GM21529 (cell line): ENCODE measurements around the gene PUM1.

ENCODE experiments used
- ATAC-seq: cut with Tn5 transposase; IDR thresholded peaks from one replicate; pipeline ENCODE4 v1.9.1; 2021; ENCODE audit not compliant: unreplicated experiment

Gene PUM1

DNA sequence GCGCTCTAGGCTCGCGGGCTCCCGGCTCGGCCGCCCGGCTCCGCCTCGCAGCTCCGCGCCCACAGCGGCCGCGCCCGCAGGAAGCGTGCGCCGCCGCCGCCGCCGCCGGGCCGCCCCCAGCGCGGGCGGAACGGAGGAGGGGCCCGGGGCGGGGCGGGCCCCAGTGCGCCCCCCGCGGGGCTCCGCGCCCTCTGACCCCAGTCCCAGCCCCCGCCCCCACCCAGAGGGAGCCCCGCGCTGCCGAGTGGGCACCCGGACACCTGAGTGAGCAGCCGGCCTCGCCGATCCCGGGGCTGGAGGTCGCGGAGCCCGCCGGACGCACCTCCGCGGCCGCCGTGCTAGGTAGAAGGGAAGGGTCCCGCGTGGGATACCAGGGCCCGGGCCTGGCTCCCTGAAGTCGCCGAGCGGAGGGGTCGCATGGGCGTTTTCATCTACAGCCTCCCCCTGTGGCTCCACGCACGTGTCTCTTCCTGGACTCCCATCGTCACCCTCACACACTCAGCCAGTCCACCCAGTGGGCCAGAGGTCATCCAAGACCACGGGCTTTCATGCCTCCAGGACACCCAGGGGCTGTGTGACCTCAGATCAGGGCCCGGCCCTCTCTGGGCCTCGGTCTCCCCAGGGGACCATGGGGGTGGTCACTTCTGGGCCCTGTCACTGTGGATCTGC is 156.7 kb downstream of the PUM1 start, which contains the start of gene SDC3:
Gene SDC3, minus strand, starts transcription at position 63 of the 669 bp plus-strand sequence. CDS start 172 bp downstream, outside the sequence.
- no peak for ATAC-seq

DNA sequence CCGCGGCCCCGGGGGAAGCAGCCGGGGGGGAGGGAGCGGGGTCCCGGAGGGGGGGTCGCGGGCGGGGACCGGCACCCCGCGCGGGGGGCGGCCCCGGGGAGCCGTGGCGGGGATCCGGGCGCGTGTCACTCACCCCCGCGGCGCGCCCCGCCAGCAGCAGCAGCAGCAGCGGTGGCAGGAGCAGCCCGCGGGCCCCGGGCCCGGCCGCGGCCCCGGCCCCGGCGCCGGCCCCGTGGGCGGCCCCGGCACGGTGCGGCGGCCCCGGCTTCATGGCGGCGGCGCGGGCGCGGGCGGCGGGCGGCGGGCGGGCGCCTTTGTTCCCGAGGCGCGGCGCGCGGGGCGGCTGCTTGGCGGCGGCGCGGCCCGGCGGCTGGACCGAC is 157.2 kb downstream of the PUM1 start:
- no peak for ATAC-seq

DNA sequence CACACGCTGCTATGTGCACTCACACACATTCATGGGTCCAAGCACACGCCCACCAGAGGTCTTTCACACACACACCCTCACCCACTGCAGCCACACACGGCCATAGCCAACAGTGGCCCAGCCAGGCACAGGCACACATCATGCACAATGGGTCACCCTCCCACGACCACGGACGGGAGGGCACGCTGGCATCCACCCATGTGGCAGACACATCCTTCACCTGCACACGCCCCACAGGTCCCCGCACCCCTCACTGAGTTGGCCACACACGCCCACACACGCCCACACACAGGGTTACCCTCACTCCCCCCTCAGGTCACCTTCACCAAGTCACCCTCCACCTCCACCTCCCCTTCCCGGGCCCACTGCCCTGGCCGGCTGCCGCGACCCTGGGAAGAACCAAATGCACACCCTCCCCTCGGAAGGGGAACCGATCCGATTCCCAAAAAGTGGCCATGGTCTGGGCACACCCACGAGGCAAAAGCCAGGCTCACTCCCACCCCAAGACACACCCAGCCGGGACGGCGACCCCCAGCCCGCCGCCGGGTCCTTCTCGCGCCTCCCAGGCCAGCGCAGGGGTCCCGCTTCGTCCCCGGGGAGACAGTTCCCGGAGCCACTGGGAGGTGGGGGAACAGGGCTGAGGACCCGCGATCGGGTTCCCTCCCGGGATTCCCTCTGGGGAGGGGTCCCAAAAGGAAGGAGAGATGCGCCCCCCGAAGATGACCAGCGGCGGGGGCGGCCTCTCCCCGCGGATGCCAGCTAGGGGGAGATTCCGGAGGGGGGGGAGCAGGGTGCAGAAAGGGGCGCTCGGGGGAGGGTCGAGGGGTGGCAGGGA is 157.8 kb downstream of the PUM1 start:
- no peak for ATAC-seq

DNA sequence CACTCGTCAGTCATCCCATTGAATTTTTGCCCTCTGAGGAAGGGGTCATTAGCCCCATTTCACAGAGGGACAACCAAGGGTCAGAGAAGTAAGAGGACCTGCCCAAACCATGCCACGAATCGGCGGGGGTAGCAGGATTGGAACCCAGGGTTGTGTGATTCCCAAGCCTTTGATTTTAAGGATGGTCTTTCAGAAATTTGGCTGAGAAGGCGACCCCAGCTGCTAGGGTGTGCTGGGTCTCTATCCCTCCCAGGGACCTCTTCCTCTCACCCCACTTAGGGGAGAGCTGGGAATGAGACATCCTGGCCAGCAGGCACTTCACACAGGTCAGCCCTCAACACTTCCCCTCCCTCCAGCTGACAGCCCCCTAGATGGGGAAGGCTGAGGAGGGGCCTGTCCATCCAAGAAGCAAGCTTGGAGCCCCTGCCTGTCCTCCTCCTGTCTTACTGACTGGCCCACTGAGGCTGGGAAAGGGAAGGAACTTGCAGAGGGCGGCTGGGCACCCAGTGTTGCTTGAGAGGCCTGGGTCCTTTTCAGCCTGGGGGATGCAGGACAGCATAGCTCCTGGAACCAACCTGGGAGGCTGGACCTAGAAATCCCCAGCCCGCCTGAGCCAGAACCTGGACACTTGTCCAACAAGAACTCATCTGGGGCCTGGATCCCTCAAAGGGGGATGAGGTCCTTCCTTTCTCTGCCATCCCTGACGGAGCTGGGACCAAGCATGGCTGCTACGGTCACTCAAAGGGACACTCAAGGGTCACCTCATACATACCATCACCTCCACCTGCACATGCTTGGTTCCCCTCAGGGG is 158.7 kb downstream of the PUM1 start:
- ATAC-seq = no peak

DNA sequence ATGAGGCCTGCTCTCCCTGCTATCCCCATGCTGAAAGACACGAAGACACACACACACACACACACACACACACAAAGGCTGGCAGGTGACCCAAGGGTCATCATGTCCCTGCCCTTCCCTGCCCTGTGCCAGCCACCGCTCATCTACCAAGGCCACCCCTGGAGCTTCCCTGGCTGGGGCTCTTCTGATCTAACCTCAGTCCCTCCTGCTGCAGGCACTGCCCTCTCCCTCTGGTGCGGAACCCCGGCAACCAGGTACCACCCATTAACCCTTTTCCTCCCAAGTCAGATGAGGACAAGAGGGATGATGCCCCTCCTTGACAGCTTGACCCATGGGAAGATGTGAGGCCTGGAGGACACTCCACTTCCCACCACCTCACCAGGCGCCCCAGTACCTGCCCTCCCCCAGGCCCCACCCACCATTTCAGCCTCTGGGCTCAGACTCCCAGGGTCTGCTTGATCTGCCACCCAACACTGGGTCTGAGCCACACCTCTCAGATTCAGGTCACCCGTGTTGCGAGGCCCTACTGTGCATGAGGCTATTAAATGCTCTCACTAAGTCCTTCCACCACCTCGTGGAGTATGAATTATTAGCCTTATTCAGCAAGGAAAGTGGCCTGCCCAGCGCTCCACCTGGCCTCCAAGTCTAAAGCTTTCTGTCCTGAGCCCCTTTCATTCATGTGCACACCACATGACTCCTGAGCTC is 159.4 kb downstream of the PUM1 start:
- ATAC-seq = no peak

DNA sequence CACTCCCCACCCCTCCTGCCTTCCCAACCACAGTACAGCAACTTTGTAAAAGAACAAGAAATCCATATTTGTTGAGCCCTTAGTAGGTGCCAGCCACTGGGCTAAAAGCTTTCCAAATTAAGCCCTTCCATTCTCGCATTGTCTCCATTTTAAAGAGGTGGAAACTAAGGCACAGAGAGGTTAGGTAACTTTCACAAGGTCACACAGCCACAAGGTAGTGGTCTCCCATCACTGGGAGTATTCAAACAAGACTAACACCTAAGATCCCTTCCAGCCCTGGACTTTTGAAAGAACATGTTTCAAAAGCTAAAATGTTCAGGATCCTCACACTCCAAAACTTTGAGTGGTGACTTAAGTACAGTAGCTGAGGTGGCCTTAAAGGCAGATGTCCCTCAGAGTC is 160.1 kb downstream of the PUM1 start:
- no peak for ATAC-seq

DNA sequence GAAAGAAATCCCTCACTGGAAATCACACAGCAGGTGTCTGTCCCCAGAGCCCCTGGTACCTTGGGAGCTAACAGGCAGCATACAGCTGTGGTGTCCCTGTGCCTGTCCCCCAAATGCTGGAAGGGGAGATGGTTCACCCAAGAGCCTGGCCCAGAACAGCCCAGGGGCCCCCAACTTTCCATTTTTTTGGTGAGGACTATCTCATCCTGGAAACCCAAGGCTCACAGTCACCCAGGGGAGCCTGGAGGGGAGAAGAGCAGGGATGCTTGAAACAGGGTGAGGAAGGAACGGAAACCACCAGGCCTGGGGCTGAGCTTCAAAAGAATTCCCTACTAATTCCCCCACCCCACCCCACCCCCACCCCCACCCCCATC is 160.6 kb downstream of the PUM1 start:
- no peak for ATAC-seq

DNA sequence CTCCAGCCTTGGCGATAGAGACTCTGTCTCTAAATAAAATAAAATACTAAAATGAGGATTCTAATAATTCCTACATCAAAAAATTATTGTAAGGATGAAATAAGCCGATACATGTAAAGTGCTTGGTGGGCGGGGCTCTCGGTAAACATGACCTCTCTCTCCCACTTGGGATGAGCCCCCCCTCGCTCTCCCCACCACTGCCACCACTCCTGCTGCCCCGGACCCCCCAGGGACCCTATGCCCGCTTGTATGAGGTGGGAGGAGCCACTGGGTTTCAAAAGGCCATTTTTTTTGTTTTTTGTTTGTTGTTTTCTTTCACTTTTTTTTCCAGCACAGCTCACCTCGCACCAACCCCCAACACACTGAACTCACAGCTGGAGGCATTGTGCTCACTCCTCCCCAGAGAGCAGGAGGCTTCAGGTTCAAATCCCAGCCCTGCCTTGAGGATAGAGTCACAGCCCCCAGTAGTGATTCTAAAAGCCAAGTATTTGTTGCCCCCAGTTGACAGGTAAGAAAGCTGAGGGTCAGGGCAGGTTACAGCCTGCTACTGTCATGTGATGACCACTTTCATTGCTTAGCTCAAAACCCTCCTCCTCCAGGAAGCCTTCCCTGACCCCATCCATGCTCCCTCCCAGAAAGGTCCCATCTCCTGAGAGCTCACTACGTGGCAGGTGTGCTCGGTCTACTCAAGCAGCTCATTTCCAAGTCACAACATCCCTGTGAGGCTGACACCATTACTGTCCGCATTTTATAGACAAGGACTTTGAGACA is 161.1 kb downstream of the PUM1 start:
- ATAC-seq = no peak

DNA sequence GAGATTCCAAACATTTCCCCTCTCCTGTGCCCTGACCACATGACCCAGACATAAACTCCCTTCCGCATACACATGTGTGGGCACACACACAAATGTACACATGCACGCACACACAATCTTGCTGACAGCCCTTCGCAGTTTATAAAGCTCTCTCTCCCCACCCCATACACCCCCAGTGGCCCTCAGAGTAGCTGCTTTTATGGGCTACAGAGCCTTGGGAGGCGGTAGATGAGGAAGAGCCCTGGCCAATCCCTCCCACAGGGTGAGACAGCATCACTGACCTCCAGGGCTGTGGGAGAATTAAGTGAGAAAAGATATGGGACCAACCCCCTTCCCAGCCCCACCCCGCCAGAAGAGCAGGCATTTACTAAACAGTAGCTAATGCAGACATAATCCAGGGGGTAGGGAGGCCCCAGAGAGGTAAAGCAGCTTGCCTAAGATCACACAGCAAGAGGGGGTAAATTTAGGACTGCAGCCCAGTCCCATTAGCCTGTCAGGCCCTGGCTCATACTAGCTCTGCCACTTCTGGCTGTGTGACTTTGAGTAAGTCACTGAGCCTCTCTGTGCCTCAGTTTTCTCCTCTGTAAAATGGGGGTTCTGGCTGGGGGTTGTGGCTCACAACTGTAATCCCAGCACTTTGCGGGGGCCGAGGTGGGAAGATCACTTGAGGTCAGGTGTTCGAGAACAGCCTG is 162.0 kb downstream of the PUM1 start:
- no peak for ATAC-seq

DNA sequence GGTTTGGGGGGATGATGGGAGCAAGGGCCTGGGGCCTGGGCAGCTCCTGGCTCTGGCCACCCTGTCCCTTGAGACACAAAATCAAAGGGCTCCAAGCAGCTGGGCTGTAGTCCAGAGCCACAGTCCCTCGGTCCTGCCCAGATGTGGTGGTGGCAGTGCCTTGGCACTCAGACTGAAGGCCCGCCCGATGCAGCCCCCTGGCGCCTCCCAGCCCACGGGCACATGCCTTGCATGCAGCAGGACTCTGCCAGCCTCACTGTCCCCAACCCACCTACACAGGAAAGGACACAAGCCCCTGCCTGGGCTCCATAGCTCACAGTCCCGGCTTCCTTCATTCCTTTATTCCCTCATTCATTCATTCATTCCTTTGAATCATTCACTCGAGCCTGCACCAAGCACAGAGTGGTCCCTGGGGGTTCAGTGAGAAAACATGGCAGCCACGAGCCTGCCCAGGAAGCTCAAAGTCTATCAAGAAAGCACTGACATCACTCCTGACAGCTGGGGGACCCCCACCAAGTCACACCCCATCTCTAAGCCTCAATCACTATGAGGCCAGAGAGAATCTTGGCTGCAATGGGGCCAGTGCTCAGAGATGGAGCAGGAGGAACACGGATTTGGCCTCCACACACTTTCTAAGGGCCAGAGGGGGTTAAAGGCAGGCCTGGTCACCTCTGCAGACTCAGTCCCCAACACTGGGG is 162.8 kb downstream of the PUM1 start:
- no peak for ATAC-seq

DNA sequence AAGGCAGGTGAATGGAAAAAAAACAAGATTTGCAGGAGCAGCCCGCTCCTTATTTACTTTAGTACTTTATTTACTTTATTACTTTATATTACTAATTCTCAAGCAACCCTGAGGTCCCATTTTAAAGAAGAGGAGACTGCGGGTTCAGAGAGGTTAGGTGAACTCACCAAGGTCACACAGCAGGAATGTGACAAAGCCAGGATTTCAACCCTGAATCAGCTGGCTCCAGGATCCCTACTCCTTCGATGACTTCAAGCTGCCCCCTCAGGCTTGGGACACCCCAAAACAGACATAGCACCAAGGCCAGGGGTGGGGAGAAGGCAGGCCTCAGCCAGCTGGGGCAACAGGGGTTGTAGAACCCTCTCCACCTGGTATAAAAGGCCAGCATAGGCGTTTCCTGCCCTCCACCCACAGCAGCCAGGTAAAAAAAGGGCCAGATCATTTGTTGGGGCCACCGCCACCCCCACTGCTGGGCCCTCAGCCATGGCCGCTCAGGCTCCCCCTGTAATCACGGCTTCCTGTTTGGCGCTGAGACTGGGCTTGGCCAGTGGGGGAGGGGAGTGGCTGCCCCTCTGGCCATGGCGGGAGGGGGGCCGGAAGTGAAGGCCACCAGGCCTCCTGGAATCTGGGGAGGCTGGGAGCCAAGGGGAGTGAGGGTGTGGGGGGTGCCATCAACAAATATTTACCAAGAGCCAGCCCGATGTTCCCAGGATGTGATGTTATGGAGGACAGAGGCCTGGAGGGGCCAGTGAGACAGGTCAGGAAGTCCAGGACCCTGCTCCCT is 163.5 kb downstream of the PUM1 start:
- no peak for ATAC-seq

DNA sequence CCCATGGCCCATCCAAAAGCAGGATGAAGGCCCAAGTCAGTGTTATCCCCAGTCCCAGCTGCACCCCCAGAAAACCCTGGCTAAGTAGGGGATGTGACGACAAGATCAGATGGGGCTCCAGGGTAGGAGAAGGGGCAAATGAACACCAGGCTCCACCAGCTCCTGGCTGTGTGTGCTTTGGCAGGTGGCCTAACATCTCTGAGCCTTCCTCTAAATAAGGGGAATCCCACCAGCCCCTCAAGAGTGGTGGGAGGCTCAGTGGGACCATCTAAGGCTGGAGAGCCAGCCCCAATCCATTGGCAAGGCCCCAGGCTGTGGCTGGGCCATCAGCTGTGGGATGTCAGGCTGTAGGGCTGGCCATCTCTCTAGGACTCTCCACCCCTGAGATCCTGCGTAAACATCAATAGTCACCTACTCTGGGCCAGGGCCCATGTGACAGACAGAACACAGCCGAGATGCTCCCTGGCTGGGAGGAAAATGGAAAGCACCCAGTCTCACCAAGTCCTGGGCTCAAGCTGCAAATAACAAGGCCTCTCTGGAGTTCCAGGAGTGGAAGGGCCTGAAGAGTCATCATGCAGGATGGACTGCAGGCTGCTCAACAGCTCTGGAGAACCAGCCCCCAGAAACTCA is 164.5 kb downstream of the PUM1 start:
- no peak for ATAC-seq

DNA sequence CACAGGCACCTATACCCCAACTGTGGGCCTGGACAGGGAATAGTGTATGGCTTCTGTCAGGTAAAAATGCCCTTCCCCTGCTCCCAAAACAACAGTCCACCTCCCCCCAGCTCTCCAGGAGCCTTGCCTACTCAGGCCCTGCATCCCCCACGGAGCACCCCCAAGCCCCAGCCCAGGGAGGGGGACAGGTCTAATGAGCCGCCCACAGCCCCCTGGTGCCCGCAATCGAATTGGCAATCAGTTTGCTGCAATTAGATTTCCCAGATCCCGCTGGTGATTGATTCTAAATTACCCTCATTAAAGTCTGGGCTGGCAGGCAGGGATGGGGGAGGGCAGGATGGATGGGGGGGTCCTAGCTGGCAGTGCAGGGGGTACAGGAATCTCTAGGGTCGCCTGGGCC is 165.0 kb downstream of the PUM1 start:
- ATAC-seq = no peak

DNA sequence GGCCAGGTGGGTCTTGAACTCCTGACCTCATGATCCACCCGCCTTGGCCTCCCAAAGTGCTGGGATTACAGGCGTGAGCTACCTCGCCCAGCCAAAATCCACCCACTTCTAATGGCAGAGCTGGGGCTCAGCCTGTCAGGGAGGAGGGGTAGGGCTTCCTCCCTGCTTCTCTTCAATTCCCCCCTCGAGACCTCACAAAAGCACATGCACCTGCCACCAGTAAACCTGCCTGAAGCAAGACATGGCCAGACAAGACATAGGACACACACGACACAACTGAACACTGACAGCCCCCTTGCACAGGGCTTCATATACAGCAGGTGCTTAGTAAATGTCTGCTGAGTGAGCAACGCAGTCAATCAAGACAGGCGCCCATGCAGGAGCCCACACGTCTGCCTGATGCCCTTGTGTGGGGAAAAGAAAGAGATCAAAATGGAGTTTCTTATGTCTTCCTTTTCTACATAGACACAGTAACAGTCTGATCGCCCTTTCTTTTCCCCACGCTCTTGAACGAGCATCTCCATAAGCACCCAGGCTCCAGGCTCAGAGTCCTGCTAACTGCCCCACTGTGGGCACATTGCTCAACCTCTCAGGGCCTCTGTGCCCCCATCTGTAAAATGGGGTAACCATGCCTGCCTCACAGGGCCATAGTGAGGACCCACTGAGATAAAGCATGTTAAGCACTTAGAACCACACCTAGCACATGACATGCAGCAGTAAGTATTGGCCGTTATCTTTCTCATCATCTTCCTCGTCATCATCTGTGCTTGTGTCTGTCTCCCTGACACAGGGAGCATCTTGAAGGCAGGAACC is 165.7 kb downstream of the PUM1 start:
- no peak for ATAC-seq

DNA sequence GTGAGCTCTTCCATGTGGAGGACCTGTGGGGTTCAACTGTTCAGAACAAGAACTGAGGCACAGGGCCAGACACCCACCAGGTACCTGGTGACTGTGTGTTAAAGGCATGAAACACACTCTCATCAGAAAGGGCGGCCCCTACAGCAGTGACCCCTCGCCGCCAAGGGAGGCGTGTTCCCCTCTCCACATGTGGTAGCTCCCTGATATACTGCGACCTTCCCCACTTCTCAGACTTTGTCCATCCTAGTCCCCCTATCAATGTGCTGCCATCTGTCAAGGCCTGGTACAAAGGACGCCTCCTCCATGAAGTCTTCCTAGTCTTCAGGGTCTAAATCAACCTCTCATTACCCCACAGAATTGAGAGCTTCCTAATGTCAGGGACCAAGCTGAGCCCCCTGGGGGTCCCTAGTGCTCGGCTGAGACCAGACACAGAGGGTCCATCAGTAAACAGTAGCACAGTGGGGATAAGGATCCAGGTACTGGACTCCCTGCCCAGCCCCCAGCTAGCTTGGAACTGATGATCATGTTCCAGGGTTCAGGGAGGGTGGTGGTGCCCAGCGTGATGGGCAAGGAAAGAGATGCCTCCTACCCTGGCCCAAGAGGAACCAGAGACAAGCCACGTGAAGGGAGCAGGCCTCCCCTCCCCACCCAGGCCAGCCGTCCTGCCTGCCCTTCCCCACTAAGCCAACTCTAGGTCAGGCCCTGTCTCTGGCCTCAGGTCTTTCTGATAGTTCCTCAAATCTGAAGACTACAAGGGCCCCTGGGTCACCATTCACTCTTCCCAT is 167.3 kb downstream of the PUM1 start:
- ATAC-seq = no peak

DNA sequence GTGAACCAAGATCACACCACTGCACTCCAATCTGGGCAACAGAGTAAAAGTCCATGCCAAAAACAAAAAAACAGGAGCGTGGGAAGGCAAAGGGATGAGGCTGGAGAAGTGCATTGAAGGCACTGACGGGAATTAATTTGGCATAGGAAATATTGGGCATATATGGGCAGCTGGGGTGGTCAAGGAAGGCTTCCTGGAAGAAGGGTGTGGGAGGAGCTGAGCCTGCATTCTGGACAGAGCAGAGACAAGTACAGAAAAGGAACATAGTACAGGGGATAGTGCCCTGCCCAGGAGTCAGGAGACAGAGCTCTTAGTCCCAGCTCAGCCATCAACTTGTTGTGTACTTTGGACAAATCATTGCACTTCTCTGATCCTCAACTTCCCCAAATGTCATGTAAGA is 168.6 kb downstream of the PUM1 start:
- no peak for ATAC-seq
